ENCODE data around the gene GSTT2. TPM values are rescaled to one million over a fixed set of nuclear protein-coding genes. Genes with fewer than 3 reads are reported as not detected.
A peak's percentile ranks its signal among the peaks of the same experiment; 100 is the strongest.

The GSTT2 gene
- total and polyA plus RNA-seq, 9 of the 15 experiments (the other 6 are each of a cell fraction or from before 2014, with no cell fraction given), result not detected

- intact Hi-C loops (cut with micrococcal nuclease), result no loop called here
- H3K27ac ChIP-seq (ENCODE audit: extremely low read depth, low read depth, low read length), result no peak overlapping the region
- H3K4me2 ChIP-seq (ENCODE audit: insufficient read depth, low read length), result no peak overlapping the region
- ATAC-seq, result no peak
- in situ Hi-C loops (cut with MboI), result no loop called here
- peaks cover 89% of the 10 kb centered on the region for H3K79me2 ChIP-seq (ENCODE audit: control insufficient read depth, insufficient read depth, low read length)
- H3K4me1 ChIP-seq (replicated peaks in 1 of 2; ENCODE audit: control insufficient read depth in 2 of 2, insufficient read depth in 2 of 2, low read length in 2 of 2), result no peaks in the 10 kb centered on the region; a peak in 2 of 5 replicates
- TF ChIP-seq NFIC (IDR thresholded peaks at IDR 0.05) (peak; percentile 12; the same call in 1 of the 2 replicates), ZBTB34 (CRISPR knock-in tag; IDR thresholded peaks at IDR 0.05) (no peak), TAF7 (tag; IDR thresholded peaks at IDR 0.05) (no peak), USF1 (CRISPR knock-in tag; IDR thresholded peaks at IDR 0.05) (no peak), YY1 (IDR thresholded peaks at IDR 0.05; ENCODE audit: borderline replicate concordance in 1 of 3, control insufficient read depth in 1 of 3, extremely low read depth in 1 of 3, insufficient read depth in 3 of 3, insufficient read length in 1 of 3, insufficient replicate concordance in 2 of 3, low read depth in 1 of 3, low read length in 2 of 3) (no peak), ZNF655 (CRISPR knock-in tag; IDR thresholded peaks at IDR 0.05) (no peak)
- ChIA-PET CTCF (ENCODE audit: low intra/inter-chr PET ratio) (no interaction called here), POLR2A (interaction anchor here (1.0 kb wide), 1 partner anchor 9 kb away, joined by 3 read pairs; no protein-coding TSS in a partner anchor)
- H2AFZ ChIP-seq (ENCODE audit: low read depth, low read length), result no peak overlapping the region
- peaks cover 10% of the 10 kb centered on the region for H4K20me1 ChIP-seq (replicated peaks; ENCODE audit: control insufficient read depth, insufficient read depth, low read length)
- peaks cover 4% of the 10 kb centered on the region; the same call in 1 of the 3 replicates for H3K36me3 ChIP-seq (ENCODE audit: control insufficient read depth, insufficient read depth, low read length)
- no peak for DNase-seq (ENCODE audit: extremely low read depth in 1 of 4, low spot score in 3 of 4)
- H3K4me3 ChIP-seq, result no peak overlapping the region
- FAIRE-seq, result no peak
- no peaks in the 10 kb centered on the region for H3K9me1 ChIP-seq (ENCODE audit: control insufficient read depth, insufficient read depth, low read length)
- no peaks in the 10 kb centered on the region for H3K27me3 ChIP-seq (ENCODE audit: control insufficient read depth in 2 of 2, insufficient read depth in 2 of 2, low read length in 2 of 2)
- no TSS peak for BruUV-seq (replicated peaks)
- H3K9me3 ChIP-seq (replicated peaks; ENCODE audit: control insufficient read depth, insufficient read depth, low read depth, low read length), result no peaks in the 10 kb centered on the region
- WGBS (ENCODE audit: insufficient coverage, low coverage, missing lambda C conversion rate), result 86% methylated on average over 1 of the region's 2 CpGs
- no peak overlapping the region for H3K9ac ChIP-seq (ENCODE audit: insufficient read depth in 1 of 2, low read depth in 2 of 2, low read length in 2 of 2)
These were observed 46.1 kb downstream of the GSTT2 start for GRCh38 chr22:24026056-24026455.

Data from K562 (cell line).